Left lung (tissue), 10 donors: ENCODE data around the gene HS3ST5. TPM values are rescaled to one million over a fixed set of nuclear protein-coding genes. Genes with fewer than 3 reads are reported as not detected.
A peak's percentile ranks its signal among the peaks of the same experiment; 100 is the strongest.

Experiments
- ATAC-seq: fragments of 200-7000 bp; cut with Tn5 transposase; one replicate; pipeline ENCODE4 v1.9.1; 2020; ENCODE audit warnings: moderate library complexity
- DNase-seq, 4 donors: peaks; one replicate each; pipeline ENCODE4 v3.0.0-alpha.2; 2013 to 2020
- H3K27ac ChIP-seq, 2 donors: fragments of 200-600 bp; sonication (generic) in 1 of 2; one replicate each; pipeline versions ENCODE4 v1.5.0 to v1.8.0; 2020 to 2021
- H3K27me3 ChIP-seq, 2 donors: fragments of 200-600 bp; sonication (generic) in 1 of 2; one replicate each; pipeline versions ENCODE4 v1.5.0 to v1.8.0; 2020 to 2021
- H3K36me3 ChIP-seq, 2 donors: fragments of 200-600 bp; sonication (generic) in 1 of 2; one replicate each; pipeline versions ENCODE4 v1.5.0 to v1.8.0; 2020 to 2021
- H3K4me1 ChIP-seq, 2 donors: fragments of 200-600 bp; one replicate each; pipeline ENCODE4 v1.8.0; 2021
- H3K4me3 ChIP-seq, 2 donors: fragments of 200-600 bp; sonication (generic) in 1 of 2; one replicate each; pipeline versions ENCODE4 v1.5.0 to v1.8.0; 2020 to 2021; ENCODE audit warnings: mild to moderate bottlenecking in 1 of 2
- H3K9me3 ChIP-seq, 2 donors: fragments of 200-600 bp; sonication (generic) in 1 of 2; one replicate each; pipeline versions ENCODE4 v1.5.0 to v1.8.0; 2020 to 2021
- intact Hi-C, 2 donors: fragments of 100-400 bp; cut with DNase I; formaldehyde crosslinking; loops; one replicate each; pipeline versions ENCODE4 v1.11.2 to v1.14.2; 2022
- polyA plus RNA-seq, 6 donors: library from polyadenylated mRNA; unstranded; fragments of 120-200 nt; gene quantifications; one replicate each; pipeline ENCODE4 v1.2.1, GENCODE V29; 2013; ENCODE audit not compliant: insufficient read length in 6 of 6
- total RNA-seq, 2 donors: library from RNA; stranded (reverse); fragmentation: NEBNext Ultra II Directional; extraction: Animal tissue kit (Norgen Biotek cat#: 25700); gene quantifications; one replicate each; pipeline ENCODE4 v1.2.1, GENCODE V29; 2021
- TF ChIP-seq, protein P1 (sequence below), 2 donors: fragments of 200-600 bp; sonication (generic) in 1 of 2; IDR thresholded peaks; one replicate each; pipeline versions ENCODE4 v1.5.0 to v1.8.0; 2021; ENCODE audit warnings: antibody characterized with exemption in 2 of 2
- donor health status: DM: no; HTN: yes; CAD: no.
- donor health status: DM: no; HTN: no; CAD: no.

The HS3ST5 gene
- total and polyA plus RNA-seq, 8 donors: 0.06 to 0.33 (median 0.18) TPM; not detected in 1

DNA sequence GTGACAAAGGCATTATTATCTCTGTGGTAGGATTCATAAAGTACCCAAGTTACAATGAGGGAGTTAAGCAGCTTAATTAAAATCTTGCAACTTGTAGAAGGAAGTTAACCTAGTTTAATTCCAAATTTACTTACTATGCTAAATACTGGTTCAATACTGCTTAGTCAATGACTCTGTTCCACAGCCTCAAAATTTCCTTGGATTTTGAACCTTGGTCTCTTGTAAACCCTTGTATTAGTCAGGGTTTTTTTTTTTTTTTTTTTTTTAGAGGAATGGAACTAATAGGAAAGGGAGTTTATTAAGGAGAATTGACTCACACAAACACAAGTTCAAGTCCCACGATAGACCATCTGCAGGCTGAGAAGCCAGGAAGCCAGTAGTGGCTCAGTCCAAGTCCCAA is 163.4 kb downstream of the HS3ST5 start:
- intact Hi-C loops: no loop called here
- no peaks in the 10 kb centered on the region for H3K36me3 ChIP-seq
- H3K27ac ChIP-seq: no peak overlapping the region
- no peak overlapping the region for H3K4me3 ChIP-seq
- no peaks in the 10 kb centered on the region for H3K27me3 ChIP-seq
- H3K9me3 ChIP-seq: no peaks in the 10 kb centered on the region
- no peaks in the 10 kb centered on the region for H3K4me1 ChIP-seq
- TF ChIP-seq, protein P1, sequence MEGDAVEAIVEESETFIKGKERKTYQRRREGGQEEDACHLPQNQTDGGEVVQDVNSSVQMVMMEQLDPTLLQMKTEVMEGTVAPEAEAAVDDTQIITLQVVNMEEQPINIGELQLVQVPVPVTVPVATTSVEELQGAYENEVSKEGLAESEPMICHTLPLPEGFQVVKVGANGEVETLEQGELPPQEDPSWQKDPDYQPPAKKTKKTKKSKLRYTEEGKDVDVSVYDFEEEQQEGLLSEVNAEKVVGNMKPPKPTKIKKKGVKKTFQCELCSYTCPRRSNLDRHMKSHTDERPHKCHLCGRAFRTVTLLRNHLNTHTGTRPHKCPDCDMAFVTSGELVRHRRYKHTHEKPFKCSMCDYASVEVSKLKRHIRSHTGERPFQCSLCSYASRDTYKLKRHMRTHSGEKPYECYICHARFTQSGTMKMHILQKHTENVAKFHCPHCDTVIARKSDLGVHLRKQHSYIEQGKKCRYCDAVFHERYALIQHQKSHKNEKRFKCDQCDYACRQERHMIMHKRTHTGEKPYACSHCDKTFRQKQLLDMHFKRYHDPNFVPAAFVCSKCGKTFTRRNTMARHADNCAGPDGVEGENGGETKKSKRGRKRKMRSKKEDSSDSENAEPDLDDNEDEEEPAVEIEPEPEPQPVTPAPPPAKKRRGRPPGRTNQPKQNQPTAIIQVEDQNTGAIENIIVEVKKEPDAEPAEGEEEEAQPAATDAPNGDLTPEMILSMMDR (IDR thresholded peaks at IDR 0.05): no peak
- ATAC-seq (no peak), DNase-seq (no peak)

DNA sequence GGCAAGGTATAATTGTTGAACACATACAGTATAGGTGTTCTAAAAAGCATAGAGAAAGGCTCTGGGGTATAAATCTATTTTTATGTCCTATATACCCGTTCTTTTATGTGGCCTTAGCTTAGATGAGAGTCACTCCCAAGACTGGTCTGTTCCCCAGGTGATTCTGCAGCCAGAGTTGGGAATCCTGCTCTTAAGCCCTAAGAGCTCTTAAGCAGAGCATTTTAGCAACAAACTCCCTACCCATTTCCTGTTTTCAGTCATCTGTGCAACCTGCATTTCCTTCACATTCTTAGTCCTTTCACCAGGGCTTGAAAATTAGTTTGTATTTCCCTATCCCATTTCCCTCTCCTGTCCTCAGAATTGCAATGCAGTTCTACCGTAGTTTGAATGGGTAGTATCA is 166.1 kb downstream of the HS3ST5 start:
- no peaks in the 10 kb centered on the region for H3K36me3 ChIP-seq
- H3K27me3 ChIP-seq: no peaks in the 10 kb centered on the region
- H3K4me1 ChIP-seq: no peaks in the 10 kb centered on the region
- DNase-seq (no peak), ATAC-seq (peak; percentile 54)
- H3K9me3 ChIP-seq: no peaks in the 10 kb centered on the region
- intact Hi-C loops: no loop called here
- no peak overlapping the region for H3K4me3 ChIP-seq
- H3K27ac ChIP-seq: no peak overlapping the region
- TF ChIP-seq, protein P1 (IDR thresholded peaks at IDR 0.05): no peak

DNA sequence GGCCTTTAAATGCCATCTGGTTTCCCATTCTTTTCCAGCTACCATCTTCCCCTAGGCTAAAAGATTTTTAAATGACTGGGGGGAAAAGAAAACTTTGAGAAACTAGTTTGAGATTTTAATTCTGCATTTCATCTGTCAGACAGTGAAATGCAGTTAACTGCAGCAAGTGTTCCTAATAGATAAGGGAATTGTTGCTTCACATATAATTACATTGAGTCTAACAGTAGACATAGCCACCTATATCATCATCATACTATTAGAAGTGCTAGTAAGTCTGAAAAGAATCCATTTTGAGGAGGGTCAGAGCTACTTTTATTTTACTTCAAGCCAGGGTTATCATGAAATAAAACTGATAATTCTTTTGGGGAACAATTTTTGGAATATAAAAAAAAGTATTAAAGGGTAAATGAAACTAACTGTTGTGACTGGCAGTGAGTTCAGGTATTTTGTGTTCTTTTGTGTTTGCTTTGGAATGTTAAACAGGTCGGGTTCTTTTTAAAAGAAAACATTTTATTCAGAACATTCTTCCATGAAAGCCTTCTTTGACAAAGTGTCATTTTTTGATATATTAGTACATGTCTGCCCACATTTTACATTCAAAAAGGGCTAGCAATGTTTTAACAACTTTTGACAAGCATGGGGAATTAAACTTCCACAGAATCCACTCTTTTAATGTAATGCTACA is 170.1 kb downstream of the HS3ST5 start:
- H3K4me3 ChIP-seq: no peak overlapping the region
- DNase-seq: no peak
- intact Hi-C loops: no loop called here
- no peaks in the 10 kb centered on the region for H3K36me3 ChIP-seq
- no peaks in the 10 kb centered on the region for H3K4me1 ChIP-seq
- ATAC-seq: no peak
- no peak overlapping the region for H3K27ac ChIP-seq
- H3K9me3 ChIP-seq: no peaks in the 10 kb centered on the region
- H3K27me3 ChIP-seq: no peaks in the 10 kb centered on the region
- TF ChIP-seq, protein P1 (IDR thresholded peaks at IDR 0.05): no peak

DNA sequence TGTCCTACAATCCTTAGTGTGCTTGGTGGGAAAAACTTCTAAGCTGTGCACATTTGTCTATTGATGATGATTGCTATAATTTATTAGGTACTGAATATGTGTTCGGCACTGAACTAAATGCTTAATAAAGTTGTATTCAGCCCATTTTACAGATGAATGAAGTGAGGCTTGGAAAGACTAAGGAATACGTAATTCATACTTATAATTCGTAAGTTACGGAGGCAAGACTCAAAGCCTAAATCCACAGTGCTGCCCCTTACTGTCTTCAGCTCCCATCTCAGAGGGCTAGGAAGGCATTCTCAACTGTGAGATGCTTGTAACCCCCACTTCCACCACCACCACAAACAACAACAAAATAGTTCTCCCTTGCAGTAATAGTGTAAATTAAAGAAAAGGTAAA is 171.3 kb downstream of the HS3ST5 start:
- Histone ChIP-seq H3K27ac (no peak overlapping the region), H3K4me3 (no peak overlapping the region), H3K9me3 (no peaks in the 10 kb centered on the region), H3K4me1 (no peaks in the 10 kb centered on the region), H3K27me3 (no peaks in the 10 kb centered on the region), H3K36me3 (no peaks in the 10 kb centered on the region)
- intact Hi-C loops: no loop called here
- no peak for DNase-seq
- TF ChIP-seq, protein P1 (IDR thresholded peaks at IDR 0.05): no peak
- no peak for ATAC-seq

DNA sequence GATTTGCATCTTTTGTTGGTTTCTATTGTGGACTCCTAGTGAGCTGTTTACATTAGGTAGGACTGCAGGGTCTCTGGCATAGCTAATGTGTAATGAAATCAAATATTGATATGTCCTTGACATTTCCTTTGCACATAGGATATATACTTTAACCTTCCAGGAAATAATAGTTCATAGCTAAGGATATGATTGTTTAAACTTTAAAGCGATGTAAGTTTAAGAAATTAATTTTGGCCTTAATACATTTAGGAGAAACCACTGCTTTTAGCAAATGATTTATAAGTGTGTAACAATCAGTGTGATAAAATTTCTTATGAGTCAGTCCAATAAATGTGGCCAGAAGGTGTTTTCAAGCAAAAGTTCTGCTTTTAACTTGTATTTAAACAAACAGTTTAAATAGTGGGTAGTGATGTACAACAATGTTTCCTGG is 171.8 kb downstream of the HS3ST5 start:
- TF ChIP-seq, protein P1 (IDR thresholded peaks at IDR 0.05): no peak
- Histone ChIP-seq H3K27ac (no peak overlapping the region), H3K36me3 (no peaks in the 10 kb centered on the region), H3K27me3 (no peaks in the 10 kb centered on the region), H3K4me3 (no peak overlapping the region), H3K9me3 (no peaks in the 10 kb centered on the region), H3K4me1 (no peaks in the 10 kb centered on the region)
- ATAC-seq: no peak
- intact Hi-C loops: no loop called here
- no peak for DNase-seq
